ENCODE measurements around the gene CFAP68. TPM values are rescaled to one million over a fixed set of nuclear protein-coding genes. Genes with fewer than 3 reads are reported as not detected.
A peak's percentile ranks its signal among the peaks of the same experiment; 100 is the strongest.

Gene CFAP68
- total RNA-seq, 1 donor from 2014 or later = 50.9 TPM

GRCh38 chr11:111917788-111918187 is 38.4 kb downstream of the CFAP68 start:
- DNase-seq (ENCODE audit: low spot score) = no peak

- DNase-seq (ENCODE audit: low spot score) = peak; percentile 71
Observed at GRCh38 chr11:111918390-111919256, 39.3 kb downstream of the CFAP68 start, which contains the start of gene C11orf52. Gene C11orf52, plus strand, starts transcription at chr11:111918913. Its CDS starts 60 bp downstream, at chr11:111918973.

GRCh38 chr11:111920908-111921307 is 41.6 kb downstream of the CFAP68 start:
- DNase-seq (ENCODE audit: low spot score) = no peak

- DNase-seq (ENCODE audit: low spot score) = no peak
Observed at GRCh38 chr11:111921541-111922230, 42.3 kb downstream of the CFAP68 start.

- peak; percentile 77 for DNase-seq (ENCODE audit: low spot score)
Observed at GRCh38 chr11:111922803-111923202, 43.5 kb downstream of the CFAP68 start.

GRCh38 chr11:111923351-111923788 is 44.0 kb downstream of the CFAP68 start:
- DNase-seq (ENCODE audit: low spot score) = no peak

GRCh38 chr11:111923951-111924350 is 44.6 kb downstream of the CFAP68 start:
- no peak for DNase-seq (ENCODE audit: low spot score)

GRCh38 chr11:111925953-111926352 is 46.6 kb downstream of the CFAP68 start:
- DNase-seq (ENCODE audit: low spot score) = no peak

- peak; percentile 97 for DNase-seq (ENCODE audit: low spot score)
Observed at GRCh38 chr11:111926505-111927391, 47.4 kb downstream of the CFAP68 start.

- DNase-seq (ENCODE audit: low spot score) = peak; percentile 20
Observed at GRCh38 chr11:111930472-111930871, 51.1 kb downstream of the CFAP68 start.

- no peak for DNase-seq (ENCODE audit: low spot score)
Observed at GRCh38 chr11:111932611-111932950, 53.2 kb downstream of the CFAP68 start.

- peak; percentile 29 for DNase-seq (ENCODE audit: low spot score)
Observed at GRCh38 chr11:111933176-111933575, 53.8 kb downstream of the CFAP68 start.

- no peak for DNase-seq (ENCODE audit: low spot score)
Observed at GRCh38 chr11:111933872-111934271, 54.5 kb downstream of the CFAP68 start.

- DNase-seq (ENCODE audit: low spot score) = peak; percentile 14
Observed at GRCh38 chr11:111934306-111934705, 55.0 kb downstream of the CFAP68 start.

Other genes with a start within 250 kb of the CFAP68 start
- 27.5 TPM for gene PPP2R1B, start 113.2 kb upstream of the CFAP68 start, total RNA-seq
- gene ALG9, start 8.0 kb upstream of the CFAP68 start, total RNA-seq = 33.5 TPM
- 3.8 TPM for gene FDXACB1, start 376 bp upstream of the CFAP68 start, total RNA-seq
- gene CRYAB, start 32.2 kb downstream of the CFAP68 start, total RNA-seq = 106 TPM
- 0.83 TPM for gene HSPB2, start 33.2 kb downstream of the CFAP68 start, total RNA-seq
- gene C11orf52, start 39.4 kb downstream of the CFAP68 start, total RNA-seq = 8.5 TPM
- 24.7 TPM for gene DIXDC1, start 57.8 kb downstream of the CFAP68 start, total RNA-seq
- 35.6 TPM for gene DLAT, start 145.9 kb downstream of the CFAP68 start, total RNA-seq
- gene PIH1D2, start 194.5 kb downstream of the CFAP68 start, total RNA-seq = 3.4 TPM
- gene NKAPD1, start 194.8 kb downstream of the CFAP68 start, total RNA-seq = 16.4 TPM
- gene TIMM8B, start 207.2 kb downstream of the CFAP68 start, total RNA-seq = 54.8 TPM
- 113 TPM for gene SDHD, start 207.3 kb downstream of the CFAP68 start, total RNA-seq

Measured in ureter (tissue), 1 donor.